ENCODE data around the gene KCNQ1. TPM values are rescaled to one million over a fixed set of nuclear protein-coding genes. Genes with fewer than 3 reads are reported as not detected.
A peak's percentile ranks its signal among the peaks of the same experiment; 100 is the strongest.

The KCNQ1 gene
- total RNA-seq, 1 experiment from 2014 or later, result 2.3 TPM

DNA sequence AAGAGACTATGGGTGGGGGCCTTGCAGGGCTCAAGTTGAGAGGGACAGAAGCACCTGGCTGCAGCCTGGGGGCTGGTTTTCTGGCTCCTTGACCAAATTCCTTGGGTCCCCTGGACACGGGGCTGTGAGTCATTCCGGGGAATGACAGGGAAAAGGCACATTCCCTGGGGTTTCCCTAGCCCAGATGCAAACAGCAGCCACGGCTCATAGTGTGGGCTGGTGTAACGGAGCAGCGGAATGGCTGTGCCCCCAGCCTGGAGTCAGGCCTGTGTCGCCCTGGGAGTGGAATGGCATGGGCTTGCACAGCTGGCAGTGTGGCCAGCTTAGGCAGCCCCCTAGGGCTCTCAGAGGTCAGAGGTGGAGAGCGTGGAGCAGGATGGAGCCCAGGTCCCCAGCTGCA, 332.6 kb downstream of the KCNQ1 start:
- Histone ChIP-seq H3K18ac (ENCODE audit: insufficient read length, low read depth, low read length) (no peak overlapping the region), H4K8ac (replicated peaks; ENCODE audit: insufficient read length, low read depth, low read length) (no peak overlapping the region), H2AFZ (ENCODE audit: low read length) (no peak overlapping the region), H2BK20ac (ENCODE audit: low read depth, low read length, poor library complexity, severe bottlenecking) (no peak overlapping the region), H3K9ac (ENCODE audit: extremely low read depth, insufficient read length, low read length) (no peak overlapping the region), H4K5ac (ENCODE audit: insufficient read length, low read depth, low read length) (no peak overlapping the region), H4K91ac (ENCODE audit: insufficient read length, low read depth, low read length) (no peak overlapping the region), H3K56ac (ENCODE audit: insufficient read length, low read depth, low read length) (no peak overlapping the region), H3K14ac (ENCODE audit: insufficient read depth, low read length) (no peak overlapping the region), H2BK5ac (ENCODE audit: insufficient read length, low read length) (no peak overlapping the region), H3K79me1 (ENCODE audit: insufficient read depth, low read depth, low read length, poor library complexity, severe bottlenecking) (no peaks in the 10 kb centered on the region), H4K20me1 (ENCODE audit: control insufficient read depth, insufficient read depth, insufficient read length) (no peaks in the 10 kb centered on the region), H3K9me3 (ENCODE audit: control insufficient read depth, low read depth, low read length) (no peaks in the 10 kb centered on the region), H3K23me2 (ENCODE audit: insufficient read length, low read depth, low read length, poor library complexity, severe bottlenecking) (no peaks in the 10 kb centered on the region), H3K79me2 (ENCODE audit: insufficient read depth, low read length) (no peaks in the 10 kb centered on the region), H3K27ac (ENCODE audit: insufficient read length, low read depth, low read length) (no peak overlapping the region), H3K27me3 (ENCODE audit: insufficient read depth, low read length) (peaks cover 5% of the 10 kb centered on the region; the same call in 1 of the 2 replicates), H3T11ph (ENCODE audit: low read length) (no peak overlapping the region), H3K4ac (ENCODE audit: low read depth, low read length) (no peak overlapping the region), H2BK120ac (ENCODE audit: low read depth, low read length, poor library complexity, severe bottlenecking) (no peak overlapping the region), H3K4me1 (ENCODE audit: insufficient read depth, low read length) (no peaks in the 10 kb centered on the region), H2AK5ac (ENCODE audit: insufficient read length, low read length) (no peak overlapping the region), H3K23ac (ENCODE audit: insufficient read length, low read depth, low read length) (no peak overlapping the region), H2BK15ac (ENCODE audit: low read depth, low read length) (no peak overlapping the region), H2BK12ac (ENCODE audit: insufficient read length, low read depth, low read length) (no peak overlapping the region), H3K4me2 (ENCODE audit: insufficient read depth, insufficient read length, low read length) (no peak overlapping the region)
- Mint-ChIP-seq H3K4me1 (peaks cover 0 to 6% of the 10 kb centered on the region in 2 experiments; a peak in 3 of 4 replicates), H3K27me3 (ENCODE audit: low read depth) (peaks cover 72% of the 10 kb centered on the region), H3K4me3 (no peak overlapping the region), H3K27ac (peak overlapping the region in 1 of 3 experiments; percentile 52; a peak in 1 of 7 replicates), H3K36me3 (ENCODE audit: insufficient read depth in 1 of 3, low read depth in 3 of 3) (no peaks in the 10 kb centered on the region), H3K9me3 (no peaks in the 10 kb centered on the region)
- DNase-seq, result no peak
- TF ChIP-seq, protein P1, sequence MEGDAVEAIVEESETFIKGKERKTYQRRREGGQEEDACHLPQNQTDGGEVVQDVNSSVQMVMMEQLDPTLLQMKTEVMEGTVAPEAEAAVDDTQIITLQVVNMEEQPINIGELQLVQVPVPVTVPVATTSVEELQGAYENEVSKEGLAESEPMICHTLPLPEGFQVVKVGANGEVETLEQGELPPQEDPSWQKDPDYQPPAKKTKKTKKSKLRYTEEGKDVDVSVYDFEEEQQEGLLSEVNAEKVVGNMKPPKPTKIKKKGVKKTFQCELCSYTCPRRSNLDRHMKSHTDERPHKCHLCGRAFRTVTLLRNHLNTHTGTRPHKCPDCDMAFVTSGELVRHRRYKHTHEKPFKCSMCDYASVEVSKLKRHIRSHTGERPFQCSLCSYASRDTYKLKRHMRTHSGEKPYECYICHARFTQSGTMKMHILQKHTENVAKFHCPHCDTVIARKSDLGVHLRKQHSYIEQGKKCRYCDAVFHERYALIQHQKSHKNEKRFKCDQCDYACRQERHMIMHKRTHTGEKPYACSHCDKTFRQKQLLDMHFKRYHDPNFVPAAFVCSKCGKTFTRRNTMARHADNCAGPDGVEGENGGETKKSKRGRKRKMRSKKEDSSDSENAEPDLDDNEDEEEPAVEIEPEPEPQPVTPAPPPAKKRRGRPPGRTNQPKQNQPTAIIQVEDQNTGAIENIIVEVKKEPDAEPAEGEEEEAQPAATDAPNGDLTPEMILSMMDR (conservative IDR thresholded peaks at IDR 0.05), result no peak
- WGBS (ENCODE audit: extremely low coverage, insufficient read length, low lambda C conversion rate), result no CpG with 5 or more reads among the region's 7 CpGs

Measured in H9 (cell line).